ENCODE data around the gene GNA14. TPM values are rescaled to one million over a fixed set of nuclear protein-coding genes. Genes with fewer than 3 reads are reported as not detected.

GNA14 gene
- total and polyA plus RNA-seq, 12 donors: 1.7 to 11.9 (median 2.9) TPM

GRCh38 chr9:77464661-77465060, 183.5 kb downstream of the GNA14 start:
- Histone ChIP-seq H3K27me3 (no peaks in the 10 kb centered on the region), H3K27ac (no peak overlapping the region), H3K4me1 (replicated peaks in 1 of 2) (peaks cover 0 to 7% of the 10 kb centered on the region in 2 donors), H3K36me3 (replicated peaks in 1 of 2) (no peaks in the 10 kb centered on the region), H3K4me3 (no peak overlapping the region), H3K9me3 (replicated peaks in 1 of 3) (no peaks in the 10 kb centered on the region)
- 62 to 99% (median 88%) methylated on average over 3 of the region's 3 CpGs for WGBS, 4 donors
- no peak for DNase-seq
- intact Hi-C loops (cut with DNase I): no loop called here
- TF ChIP-seq CTCF (IDR thresholded peaks at IDR 0.05) (no peak), POLR2A (IDR thresholded peaks at IDR 0.05) (no peak)

- no peak for DNase-seq
- WGBS, 4 donors: 48 to 60% (median 54%) methylated on average over 3 of the region's 3 CpGs
Measured at GRCh38 chr9:77463151-77463550, 185.0 kb downstream of the GNA14 start.

GRCh38 chr9:77462066-77462465, 186.1 kb downstream of the GNA14 start:
- intact Hi-C loops (cut with DNase I): no loop called here
- DNase-seq: no peak
- H3K27me3 ChIP-seq: no peaks in the 10 kb centered on the region
- H3K36me3 ChIP-seq (replicated peaks in 1 of 2): no peaks in the 10 kb centered on the region
- no peak overlapping the region for H3K4me3 ChIP-seq
- H3K27ac ChIP-seq: peak overlapping the region in 1 of 5 donors; percentile 54
- peaks cover 0 to 7% of the 10 kb centered on the region in 2 donors for H3K4me1 ChIP-seq (replicated peaks in 1 of 2)
- no peaks in the 10 kb centered on the region for H3K9me3 ChIP-seq (replicated peaks in 1 of 3)
- 80 to 87% (median 81%) methylated on average over 7 to 10 of the region's 10 CpGs for WGBS, 4 donors
- no peak for TF ChIP-seq POLR2A (IDR thresholded peaks at IDR 0.05)
- TF ChIP-seq CTCF (IDR thresholded peaks at IDR 0.05): no peak

More at GRCh38 chr9:77463151-77463550, 185.0 kb downstream of the GNA14 start:
- intact Hi-C loops (cut with DNase I): no loop called here
- Histone ChIP-seq H3K4me3 (no peak overlapping the region), H3K36me3 (replicated peaks in 1 of 2) (no peaks in the 10 kb centered on the region), H3K27ac (peak overlapping the region in 1 of 5 donors; percentile 54), H3K4me1 (replicated peaks in 1 of 2) (peaks cover 0 to 7% of the 10 kb centered on the region in 2 donors), H3K9me3 (replicated peaks in 1 of 3) (no peaks in the 10 kb centered on the region), H3K27me3 (no peaks in the 10 kb centered on the region)
- no peak for TF ChIP-seq POLR2A (IDR thresholded peaks at IDR 0.05)
- no peak for TF ChIP-seq CTCF (IDR thresholded peaks at IDR 0.05)

DNA sequence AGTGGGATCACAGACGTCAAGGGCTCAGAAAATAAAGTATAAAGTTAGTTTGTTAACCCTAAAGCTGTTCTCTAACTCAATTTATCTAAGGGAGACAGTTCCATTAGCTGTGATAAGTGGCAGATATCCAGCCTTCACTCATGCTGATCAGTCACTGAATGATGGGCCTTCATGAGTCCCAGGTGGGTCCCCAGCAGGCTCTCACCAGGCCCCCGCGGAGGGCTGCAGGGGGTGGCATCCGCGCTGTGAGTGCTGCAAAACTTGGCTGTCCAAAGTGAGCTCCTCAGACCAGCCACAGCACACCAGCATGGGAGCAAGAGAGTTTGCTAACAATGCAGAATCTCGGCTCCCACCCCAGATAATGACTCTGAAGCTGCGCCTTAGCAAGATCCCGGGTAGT, 187.2 kb downstream of the GNA14 start:
- Histone ChIP-seq H3K9me3 (replicated peaks in 1 of 3) (no peaks in the 10 kb centered on the region), H3K27me3 (no peaks in the 10 kb centered on the region), H3K27ac (no peak overlapping the region), H3K36me3 (replicated peaks in 1 of 2) (no peaks in the 10 kb centered on the region), H3K4me1 (replicated peaks in 1 of 2) (peaks cover 0 to 7% of the 10 kb centered on the region in 2 donors), H3K4me3 (no peak overlapping the region)
- DNase-seq: no peak
- 74 to 84% (median 82%) methylated on average over 4 to 8 of the region's 8 CpGs for WGBS, 4 donors
- intact Hi-C loops (cut with DNase I): no loop called here
- TF ChIP-seq CTCF (IDR thresholded peaks at IDR 0.05) (no peak), POLR2A (IDR thresholded peaks at IDR 0.05) (no peak)
